GM23338 (cell line): ENCODE measurements around the gene TMEM187. TPM values are rescaled to one million over a fixed set of nuclear protein-coding genes. Genes with fewer than 3 reads are reported as not detected.

Source experiments
- ATAC-seq: fragments of 200-7000 bp; cut with Tn5 transposase; 3 replicates; pipeline ENCODE4 v1.9.1; 2020
- DNase-seq: peaks from one replicate; pipeline ENCODE4 v3.0.0-alpha.2; 2015; ENCODE audit warnings: low spot score
- H2AFZ ChIP-seq: fragments of 200-600 bp; sonication (generic); 2 replicates; pipeline ENCODE4 v1.8.0; 2016; ENCODE audit warnings: antibody characterized with exemption, mild to moderate bottlenecking, moderate library complexity
- H3F3A ChIP-seq: fragments of 200-600 bp; sonication (generic); replicated peaks from 2 replicates; pipeline ENCODE4 v1.8.0; 2017; ENCODE audit warnings: antibody characterized with exemption, mixed run types, low read depth
- H3K27ac ChIP-seq: fragments of 200-600 bp; sonication (generic); 2 replicates; pipeline ENCODE4 v1.6.1; 2016; ENCODE audit warnings: low read depth
- H3K27me3 ChIP-seq: fragments of 200-600 bp; sonication (generic); 2 replicates; pipeline ENCODE4 v1.8.0; 2016; ENCODE audit warnings: mild to moderate bottlenecking, mixed run types, moderate library complexity; ENCODE audit not compliant: insufficient read depth
- H3K36me3 ChIP-seq: fragments of 200-600 bp; sonication (generic); 2 replicates; pipeline ENCODE4 v1.8.0; 2016; ENCODE audit warnings: mild to moderate bottlenecking; ENCODE audit not compliant: insufficient read depth
- H3K4me1 ChIP-seq: fragments of 200-600 bp; sonication (generic); 2 replicates; pipeline ENCODE4 v1.8.0; 2016; ENCODE audit warnings: mild to moderate bottlenecking, moderate library complexity; ENCODE audit not compliant: insufficient read depth
- H3K4me2 ChIP-seq: fragments of 200-600 bp; sonication (generic); 2 replicates; pipeline ENCODE4 v1.7.1; 2017; ENCODE audit warnings: mixed run types
- H3K4me3 ChIP-seq: fragments of 200-600 bp; sonication (generic); 2 replicates; pipeline ENCODE4 v1.6.1; 2016; ENCODE audit warnings: mixed run types
- H3K79me2 ChIP-seq: fragments of 200-600 bp; sonication (generic); replicated peaks from 2 replicates; pipeline ENCODE4 v1.8.0; 2017; ENCODE audit warnings: mild to moderate bottlenecking; ENCODE audit not compliant: insufficient read depth
- H3K9me2 ChIP-seq: fragments of 200-600 bp; sonication (generic); 2 replicates; pipeline ENCODE4 v1.8.0; 2017; ENCODE audit not compliant: insufficient read depth
- H4K20me1 ChIP-seq: fragments of 200-600 bp; sonication (generic); replicated peaks from 2 replicates; pipeline ENCODE4 v1.8.0; 2017; ENCODE audit warnings: mild to moderate bottlenecking; ENCODE audit not compliant: insufficient read depth
- H3K27ac Mint-ChIP-seq: 2 replicates; pipeline ENCODE4 v1.8.0; 2020; ENCODE audit warnings: inconsistent platforms, mild to moderate bottlenecking, moderate library complexity, mixed read lengths
- H3K27me3 Mint-ChIP-seq: 3 replicates; pipeline ENCODE4 v1.8.0; 2022; ENCODE audit warnings: low read depth, mild to moderate bottlenecking, moderate library complexity, mixed read lengths, inconsistent platforms; ENCODE audit not compliant: insufficient read depth, poor library complexity
- H3K36me3 Mint-ChIP-seq: 3 replicates; pipeline ENCODE4 v1.8.0; 2021; ENCODE audit warnings: low read depth, mild to moderate bottlenecking, inconsistent platforms, moderate library complexity, mixed read lengths
- H3K4me1 Mint-ChIP-seq: 3 replicates; pipeline ENCODE4 v1.8.0; 2020; ENCODE audit warnings: mild to moderate bottlenecking, inconsistent platforms, mixed read lengths
- H3K4me3 Mint-ChIP-seq: 3 replicates; pipeline ENCODE4 v1.8.0; 2021; ENCODE audit warnings: moderate library complexity, mild to moderate bottlenecking, inconsistent platforms, mixed read lengths
- H3K9me3 Mint-ChIP-seq: 3 replicates; pipeline ENCODE4 v1.8.0; 2020; ENCODE audit warnings: moderate library complexity, mild to moderate bottlenecking, inconsistent platforms, mixed read lengths
- EZH2phosphoT487 ChIP-seq: fragments of 200-600 bp; sonication (generic); IDR thresholded peaks from one replicate; pipeline ENCODE4 v1.8.1; 2018; ENCODE audit warnings: antibody characterized with exemption; ENCODE audit not compliant: unreplicated experiment
- POLR2AphosphoS5 ChIP-seq: IDR thresholded peaks from 2 replicates; pipeline ENCODE4 v1.6.1; 2016; ENCODE audit warnings: antibody characterized with exemption, low read depth
- ZNF114 ChIP-seq: fragments of 250-450 bp; sonication (Bioruptor Pico); IDR thresholded peaks from 2 replicates; pipeline ENCODE4 v1.5.0; 2020; ENCODE audit warnings: mild to moderate bottlenecking, moderate library complexity
- ZNF331 ChIP-seq: fragments of 250-450 bp; sonication (Bioruptor Pico); IDR thresholded peaks from 2 replicates; pipeline ENCODE4 v1.5.0; 2020; ENCODE audit warnings: low read depth, mild to moderate bottlenecking, moderate library complexity
- polyA plus RNA-seq: library from polyadenylated mRNA; unstranded; fragments of >200 nt; fragmentation: Nextera tagmentation; extraction: Ambion mirVana; gene quantifications from 2 replicates; pipeline ENCODE4 v1.2.1, GENCODE V29; 2016
- total RNA-seq: library from RNA; depleted of rRNA; stranded (reverse); fragments of >200 nt; shearing (Covaris generic); gene quantifications from 2 replicates; pipeline ENCODE4 v1.2.3, GENCODE V29; 2014
- TF ChIP-seq, protein P1 (sequence below), 2 experiments: fragments of 200-600 bp in 1 of 2; sonication (generic) in 1 of 2; conservative IDR thresholded peaks; 2 replicates each; pipeline versions ENCODE4 v1.5.1 to v1.6.1; 2016 to 2017; ENCODE audit warnings: antibody characterized with exemption in 2 of 2, low read depth in 2 of 2, mild to moderate bottlenecking in 2 of 2, moderate library complexity in 1 of 2
- TF ChIP-seq, protein P2 (sequence below): fragments of 250-450 bp; sonication (Bioruptor Pico); IDR thresholded peaks from 2 replicates; pipeline ENCODE4 v1.5.0; 2020; ENCODE audit warnings: mild to moderate bottlenecking, moderate library complexity

TMEM187 gene
- total and polyA plus RNA-seq, 2 experiments from 2014 or later: 2.5 to 4.4 TPM

DNA sequence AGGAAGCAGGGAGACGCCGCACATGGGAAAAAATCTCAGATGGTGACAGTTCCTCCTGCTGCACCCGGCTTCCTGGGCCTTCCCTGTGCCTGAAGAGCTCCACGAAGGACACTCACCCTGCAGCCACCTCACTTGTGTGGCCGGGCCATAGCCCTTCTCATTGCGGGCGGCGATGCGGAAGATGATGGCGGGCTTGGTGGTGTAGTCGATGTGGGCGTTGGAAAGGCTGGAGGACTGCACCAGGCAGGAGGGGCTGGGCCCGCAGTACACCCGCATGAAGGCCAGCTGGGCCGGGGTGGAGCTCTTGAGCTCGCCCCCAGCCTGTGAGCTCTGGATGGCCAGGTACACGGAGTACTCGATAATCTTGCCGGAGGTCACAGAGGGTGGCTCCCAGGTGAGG lies 22.4 kb upstream of the TMEM187 start:
- Histone ChIP-seq H3K27me3 (no peaks in the 10 kb centered on the region), H3K4me1 (no peaks in the 10 kb centered on the region; the same call in 1 of the 2 replicates), H3K4me2 (no peak overlapping the region), H3K27ac (no peak overlapping the region), H3K79me2 (no peaks in the 10 kb centered on the region), H3K4me3 (no peak overlapping the region), H4K20me1 (no peaks in the 10 kb centered on the region), H3K9me2 (no peaks in the 10 kb centered on the region), H3F3A (no peaks in the 10 kb centered on the region), H3K36me3 (no peaks in the 10 kb centered on the region; the same call in 1 of the 2 replicates), H2AFZ (no peak overlapping the region)
- Mint-ChIP-seq H3K36me3 (peaks cover 54% of the 10 kb centered on the region), H3K27ac (0 out of 2 replicates have a peak overlapping the region, but pooled peaks have one; percentile 31), H3K27me3 (peaks cover 2% of the 10 kb centered on the region), H3K4me1 (peaks cover 17% of the 10 kb centered on the region), H3K4me3 (no peak overlapping the region), H3K9me3 (no peaks in the 10 kb centered on the region)
- no peak for ATAC-seq
- DNase-seq: no peak
- no peak for TF ChIP-seq ZNF114

DNA sequence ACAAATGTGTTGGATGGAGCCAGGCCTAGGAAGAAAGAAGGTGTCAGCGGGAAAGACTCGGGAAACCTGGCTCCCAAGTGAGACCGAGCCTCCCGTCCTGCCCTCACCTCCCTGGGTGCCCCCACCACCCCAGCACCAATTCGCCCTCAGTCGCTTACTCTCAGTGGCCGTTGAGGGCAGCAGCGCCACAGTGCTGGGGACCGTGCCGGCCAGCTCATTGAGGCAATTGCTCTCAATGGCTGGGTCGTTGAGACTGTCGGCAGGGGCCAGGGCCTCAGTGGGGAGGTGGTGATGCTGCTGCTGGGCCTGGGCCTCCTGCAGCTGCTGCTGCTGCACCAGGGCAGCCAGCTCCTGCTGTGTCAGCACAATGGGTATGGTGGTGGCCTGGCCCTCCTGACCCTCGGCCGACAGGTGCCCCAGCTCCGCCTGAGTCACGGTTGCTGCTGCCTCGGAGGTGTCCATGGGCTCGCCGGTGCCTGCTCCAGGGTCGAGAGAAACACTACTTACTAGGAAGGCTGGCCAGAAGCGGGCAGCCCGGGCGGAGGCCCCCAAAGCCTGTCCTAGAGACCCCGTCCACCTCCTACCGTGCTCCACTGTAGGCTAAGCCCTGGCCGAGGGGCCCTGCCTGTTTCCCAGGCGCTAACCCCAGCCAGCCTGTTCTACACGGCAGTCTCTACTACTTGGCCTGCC lies 20.7 kb upstream of the TMEM187 start:
- no peaks in the 10 kb centered on the region for H3K27me3 ChIP-seq
- no peak overlapping the region for H3K27ac Mint-ChIP-seq
- no peak overlapping the region; the same call in 2 of the 3 replicates for H3K4me3 Mint-ChIP-seq
- H3K36me3 ChIP-seq: no peaks in the 10 kb centered on the region; the same call in 1 of the 2 replicates
- no peaks in the 10 kb centered on the region for H4K20me1 ChIP-seq
- no peaks in the 10 kb centered on the region for H3K79me2 ChIP-seq
- no peak overlapping the region for H2AFZ ChIP-seq
- TF ChIP-seq POLR2AphosphoS5: no peak
- TF ChIP-seq, protein P1, sequence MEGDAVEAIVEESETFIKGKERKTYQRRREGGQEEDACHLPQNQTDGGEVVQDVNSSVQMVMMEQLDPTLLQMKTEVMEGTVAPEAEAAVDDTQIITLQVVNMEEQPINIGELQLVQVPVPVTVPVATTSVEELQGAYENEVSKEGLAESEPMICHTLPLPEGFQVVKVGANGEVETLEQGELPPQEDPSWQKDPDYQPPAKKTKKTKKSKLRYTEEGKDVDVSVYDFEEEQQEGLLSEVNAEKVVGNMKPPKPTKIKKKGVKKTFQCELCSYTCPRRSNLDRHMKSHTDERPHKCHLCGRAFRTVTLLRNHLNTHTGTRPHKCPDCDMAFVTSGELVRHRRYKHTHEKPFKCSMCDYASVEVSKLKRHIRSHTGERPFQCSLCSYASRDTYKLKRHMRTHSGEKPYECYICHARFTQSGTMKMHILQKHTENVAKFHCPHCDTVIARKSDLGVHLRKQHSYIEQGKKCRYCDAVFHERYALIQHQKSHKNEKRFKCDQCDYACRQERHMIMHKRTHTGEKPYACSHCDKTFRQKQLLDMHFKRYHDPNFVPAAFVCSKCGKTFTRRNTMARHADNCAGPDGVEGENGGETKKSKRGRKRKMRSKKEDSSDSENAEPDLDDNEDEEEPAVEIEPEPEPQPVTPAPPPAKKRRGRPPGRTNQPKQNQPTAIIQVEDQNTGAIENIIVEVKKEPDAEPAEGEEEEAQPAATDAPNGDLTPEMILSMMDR (conservative IDR thresholded peaks at IDR 0.05; ENCODE audit: low read depth in 2 of 2): no peak
- no peaks in the 10 kb centered on the region for H3F3A ChIP-seq
- no peaks in the 10 kb centered on the region; the same call in 1 of the 2 replicates for H3K4me1 ChIP-seq
- no peaks in the 10 kb centered on the region for H3K9me2 ChIP-seq
- no peak overlapping the region for H3K27ac ChIP-seq
- DNase-seq (no peak), ATAC-seq (no peak)
- H3K9me3 Mint-ChIP-seq: no peaks in the 10 kb centered on the region
- H3K4me3 ChIP-seq: no peak overlapping the region
- peaks cover 67% of the 10 kb centered on the region for H3K36me3 Mint-ChIP-seq
- H3K27me3 Mint-ChIP-seq: peaks cover 2% of the 10 kb centered on the region
- H3K4me2 ChIP-seq: no peak overlapping the region
- peaks cover 17% of the 10 kb centered on the region for H3K4me1 Mint-ChIP-seq

DNA sequence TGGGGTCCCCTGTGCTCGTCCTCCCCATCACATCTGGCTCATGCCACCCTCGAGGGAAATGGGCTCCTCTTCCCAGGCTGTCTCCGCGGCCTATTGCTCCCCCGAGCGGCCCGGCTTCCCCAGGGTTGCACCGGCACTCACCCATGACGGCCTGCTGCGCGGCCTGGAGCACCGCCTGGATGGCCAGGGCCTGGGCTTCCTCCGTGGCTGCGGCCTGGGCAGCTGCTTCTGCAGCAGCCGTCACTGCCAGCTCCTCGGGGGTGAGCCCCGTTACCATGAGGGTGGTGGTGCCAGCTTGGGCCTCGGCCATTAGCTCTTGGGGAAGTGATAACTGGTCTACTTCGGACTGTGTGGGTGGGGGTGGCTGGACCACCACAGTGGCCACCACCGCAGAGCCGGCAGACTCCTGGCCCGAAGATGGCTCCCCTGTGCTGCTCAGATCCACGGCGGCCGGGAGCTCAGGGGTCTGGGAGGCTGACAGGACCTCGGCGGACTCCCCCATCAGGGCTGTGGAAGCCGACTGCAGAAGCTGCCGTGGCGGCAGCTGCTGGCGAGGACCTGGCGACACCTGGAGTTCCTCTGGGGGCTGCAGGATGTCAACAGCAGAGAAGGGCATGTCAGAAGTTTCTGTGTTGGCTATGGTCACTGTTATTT lies 20.1 kb upstream of the TMEM187 start:
- Mint-ChIP-seq H3K27me3 (peaks cover 2% of the 10 kb centered on the region), H3K27ac (peak overlapping the region; percentile 74), H3K4me3 (no peak overlapping the region), H3K4me1 (peaks cover 15% of the 10 kb centered on the region), H3K9me3 (no peaks in the 10 kb centered on the region), H3K36me3 (peaks cover 71% of the 10 kb centered on the region)
- H3K79me2 ChIP-seq: no peaks in the 10 kb centered on the region
- no peak for DNase-seq
- no peak overlapping the region for H3K4me3 ChIP-seq
- no peak overlapping the region for H3K4me2 ChIP-seq
- H4K20me1 ChIP-seq: no peaks in the 10 kb centered on the region
- H3K9me2 ChIP-seq: no peaks in the 10 kb centered on the region
- no peak overlapping the region for H2AFZ ChIP-seq
- no peak overlapping the region for H3K27ac ChIP-seq
- ATAC-seq: no peak
- no peaks in the 10 kb centered on the region; the same call in 1 of the 2 replicates for H3K36me3 ChIP-seq
- H3F3A ChIP-seq: no peaks in the 10 kb centered on the region
- no peaks in the 10 kb centered on the region; the same call in 1 of the 2 replicates for H3K4me1 ChIP-seq
- H3K27me3 ChIP-seq: no peaks in the 10 kb centered on the region
- TF ChIP-seq EZH2phosphoT487 (no peak), ZNF331 (no peak)
- TF ChIP-seq, protein P2, sequence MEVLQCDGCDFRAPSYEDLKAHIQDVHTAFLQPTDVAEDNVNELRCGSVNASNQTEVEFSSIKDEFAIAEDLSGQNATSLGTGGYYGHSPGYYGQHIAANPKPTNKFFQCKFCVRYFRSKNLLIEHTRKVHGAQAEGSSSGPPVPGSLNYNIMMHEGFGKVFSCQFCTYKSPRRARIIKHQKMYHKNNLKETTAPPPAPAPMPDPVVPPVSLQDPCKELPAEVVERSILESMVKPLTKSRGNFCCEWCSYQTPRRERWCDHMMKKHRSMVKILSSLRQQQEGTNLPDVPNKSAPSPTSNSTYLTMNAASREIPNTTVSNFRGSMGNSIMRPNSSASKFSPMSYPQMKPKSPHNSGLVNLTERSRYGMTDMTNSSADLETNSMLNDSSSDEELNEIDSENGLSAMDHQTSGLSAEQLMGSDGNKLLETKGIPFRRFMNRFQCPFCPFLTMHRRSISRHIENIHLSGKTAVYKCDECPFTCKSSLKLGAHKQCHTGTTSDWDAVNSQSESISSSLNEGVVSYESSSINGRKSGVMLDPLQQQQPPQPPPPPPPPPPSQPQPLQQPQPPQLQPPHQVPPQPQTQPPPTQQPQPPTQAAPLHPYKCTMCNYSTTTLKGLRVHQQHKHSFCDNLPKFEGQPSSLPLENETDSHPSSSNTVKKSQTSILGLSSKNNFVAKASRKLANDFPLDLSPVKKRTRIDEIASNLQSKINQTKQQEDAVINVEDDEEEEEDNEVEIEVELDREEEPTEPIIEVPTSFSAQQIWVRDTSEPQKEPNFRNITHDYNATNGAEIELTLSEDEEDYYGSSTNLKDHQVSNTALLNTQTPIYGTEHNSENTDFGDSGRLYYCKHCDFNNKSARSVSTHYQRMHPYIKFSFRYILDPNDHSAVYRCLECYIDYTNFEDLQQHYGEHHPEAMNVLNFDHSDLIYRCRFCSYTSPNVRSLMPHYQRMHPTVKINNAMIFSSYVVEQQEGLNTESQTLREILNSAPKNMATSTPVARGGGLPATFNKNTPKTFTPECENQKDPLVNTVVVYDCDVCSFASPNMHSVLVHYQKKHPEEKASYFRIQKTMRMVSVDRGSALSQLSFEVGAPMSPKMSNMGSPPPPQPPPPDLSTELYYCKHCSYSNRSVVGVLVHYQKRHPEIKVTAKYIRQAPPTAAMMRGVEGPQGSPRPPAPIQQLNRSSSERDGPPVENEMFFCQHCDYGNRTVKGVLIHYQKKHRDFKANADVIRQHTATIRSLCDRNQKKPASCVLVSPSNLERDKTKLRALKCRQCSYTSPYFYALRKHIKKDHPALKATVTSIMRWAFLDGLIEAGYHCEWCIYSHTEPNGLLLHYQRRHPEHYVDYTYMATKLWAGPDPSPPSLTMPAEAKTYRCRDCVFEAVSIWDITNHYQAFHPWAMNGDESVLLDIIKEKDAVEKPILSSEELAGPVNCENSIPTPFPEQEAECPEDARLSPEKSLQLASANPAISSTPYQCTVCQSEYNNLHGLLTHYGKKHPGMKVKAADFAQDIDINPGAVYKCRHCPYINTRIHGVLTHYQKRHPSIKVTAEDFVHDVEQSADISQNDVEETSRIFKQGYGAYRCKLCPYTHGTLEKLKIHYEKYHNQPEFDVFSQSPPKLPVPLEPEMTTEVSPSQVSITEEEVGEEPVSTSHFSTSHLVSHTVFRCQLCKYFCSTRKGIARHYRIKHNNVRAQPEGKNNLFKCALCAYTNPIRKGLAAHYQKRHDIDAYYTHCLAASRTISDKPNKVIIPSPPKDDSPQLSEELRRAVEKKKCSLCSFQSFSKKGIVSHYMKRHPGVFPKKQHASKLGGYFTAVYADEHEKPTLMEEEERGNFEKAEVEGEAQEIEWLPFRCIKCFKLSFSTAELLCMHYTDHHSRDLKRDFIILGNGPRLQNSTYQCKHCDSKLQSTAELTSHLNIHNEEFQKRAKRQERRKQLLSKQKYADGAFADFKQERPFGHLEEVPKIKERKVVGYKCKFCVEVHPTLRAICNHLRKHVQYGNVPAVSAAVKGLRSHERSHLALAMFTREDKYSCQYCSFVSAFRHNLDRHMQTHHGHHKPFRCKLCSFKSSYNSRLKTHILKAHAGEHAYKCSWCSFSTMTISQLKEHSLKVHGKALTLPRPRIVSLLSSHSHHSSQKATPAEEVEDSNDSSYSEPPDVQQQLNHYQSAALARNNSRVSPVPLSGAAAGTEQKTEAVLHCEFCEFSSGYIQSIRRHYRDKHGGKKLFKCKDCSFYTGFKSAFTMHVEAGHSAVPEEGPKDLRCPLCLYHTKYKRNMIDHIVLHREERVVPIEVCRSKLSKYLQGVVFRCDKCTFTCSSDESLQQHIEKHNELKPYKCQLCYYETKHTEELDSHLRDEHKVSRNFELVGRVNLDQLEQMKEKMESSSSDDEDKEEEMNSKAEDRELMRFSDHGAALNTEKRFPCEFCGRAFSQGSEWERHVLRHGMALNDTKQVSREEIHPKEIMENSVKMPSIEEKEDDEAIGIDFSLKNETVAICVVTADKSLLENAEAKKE (CRISPR knock-in tag): no peak
